ENCODE data around the gene COL27A1.

COL27A1 gene

GRCh38 chr9:114180696-114181606 lies 25.6 kb downstream of the COL27A1 start:
- H3K4me3 ChIP-seq (ENCODE audit: low read length), result no peak overlapping the region
- DNase-seq (ENCODE audit: low read depth), result no peak
- no peak for TF ChIP-seq CTCF (IDR thresholded peaks at IDR 0.05; ENCODE audit: insufficient read depth, low read depth, low read length, missing control alignments)

DNA sequence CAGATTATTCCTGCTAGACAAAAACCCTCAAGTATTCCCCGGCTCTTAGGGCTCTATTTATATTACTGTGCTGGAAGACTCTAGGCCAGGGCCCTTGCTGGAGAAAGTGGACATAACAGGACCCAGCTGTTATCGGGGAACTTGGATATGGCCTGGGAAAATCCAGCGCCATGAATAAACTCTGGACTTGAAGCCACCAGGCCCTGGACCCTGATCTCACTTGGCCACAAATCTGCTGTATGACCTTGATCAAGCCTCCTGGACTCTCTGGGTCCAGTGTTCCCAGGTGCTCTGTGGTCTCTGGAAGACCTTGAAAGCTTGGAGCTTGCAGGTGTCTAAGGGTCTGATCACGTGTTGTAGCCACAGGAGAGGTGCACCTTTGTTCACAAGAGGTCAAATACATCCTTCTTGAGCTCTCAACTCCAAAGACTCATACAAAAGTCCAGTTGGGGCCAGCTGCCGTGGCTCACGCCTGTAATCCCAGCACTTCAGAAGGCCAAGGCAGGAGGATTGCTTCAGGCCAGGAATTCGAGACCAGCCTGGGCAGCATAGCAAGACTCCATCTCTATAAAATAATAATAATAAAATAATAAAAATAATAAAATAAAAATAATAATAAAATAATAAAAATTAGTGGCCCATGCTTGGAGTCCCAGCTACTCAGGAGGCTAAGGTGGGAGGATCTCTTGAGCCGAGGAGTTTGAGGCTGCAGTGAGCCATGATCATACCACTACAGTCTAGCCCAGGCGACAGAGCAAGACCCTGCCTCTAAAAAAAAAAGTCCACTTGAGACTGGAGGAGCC lies 26.5 kb downstream of the COL27A1 start:
- TF ChIP-seq CTCF (IDR thresholded peaks at IDR 0.05; ENCODE audit: insufficient read depth, low read depth, low read length, missing control alignments), result no peak
- H3K4me3 ChIP-seq (ENCODE audit: low read length), result no peak overlapping the region
- DNase-seq (ENCODE audit: low read depth), result no peak

- no peak for TF ChIP-seq CTCF (IDR thresholded peaks at IDR 0.05; ENCODE audit: insufficient read depth, low read depth, low read length, missing control alignments)
- H3K4me3 ChIP-seq (ENCODE audit: low read length), result no peak overlapping the region
- no peak for DNase-seq (ENCODE audit: low read depth)
Measured at GRCh38 chr9:114183006-114183405, 27.7 kb downstream of the COL27A1 start.

- H3K4me3 ChIP-seq (ENCODE audit: low read length), result no peak overlapping the region
- no peak for DNase-seq (ENCODE audit: low read depth)
- no peak for TF ChIP-seq CTCF (IDR thresholded peaks at IDR 0.05; ENCODE audit: insufficient read depth, low read depth, low read length, missing control alignments)
Measured at GRCh38 chr9:114184071-114184470, 28.7 kb downstream of the COL27A1 start.

DNA sequence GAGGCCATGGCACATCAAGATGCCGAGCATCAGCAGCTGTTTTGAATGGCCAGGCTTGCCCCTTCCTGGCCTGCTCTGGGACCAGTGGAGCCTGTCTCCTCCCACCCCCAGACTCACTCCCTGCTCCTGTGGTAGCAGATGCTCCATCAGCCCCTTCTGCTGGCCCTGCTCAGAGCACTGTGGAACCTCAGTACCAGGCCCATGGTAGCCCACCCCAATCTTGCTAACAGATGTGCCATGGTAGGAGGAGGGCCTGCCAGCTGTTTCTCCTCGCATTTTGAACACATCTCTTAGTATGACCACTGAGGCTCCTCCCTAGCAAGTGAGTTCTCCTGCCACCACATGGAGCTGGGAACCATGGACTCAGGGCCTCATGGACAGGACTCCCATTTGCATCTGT lies 29.5 kb downstream of the COL27A1 start:
- DNase-seq (ENCODE audit: low read depth), result no peak
- no peak for TF ChIP-seq CTCF (IDR thresholded peaks at IDR 0.05; ENCODE audit: insufficient read depth, low read depth, low read length, missing control alignments)
- H3K4me3 ChIP-seq (ENCODE audit: low read length), result no peak overlapping the region

DNA sequence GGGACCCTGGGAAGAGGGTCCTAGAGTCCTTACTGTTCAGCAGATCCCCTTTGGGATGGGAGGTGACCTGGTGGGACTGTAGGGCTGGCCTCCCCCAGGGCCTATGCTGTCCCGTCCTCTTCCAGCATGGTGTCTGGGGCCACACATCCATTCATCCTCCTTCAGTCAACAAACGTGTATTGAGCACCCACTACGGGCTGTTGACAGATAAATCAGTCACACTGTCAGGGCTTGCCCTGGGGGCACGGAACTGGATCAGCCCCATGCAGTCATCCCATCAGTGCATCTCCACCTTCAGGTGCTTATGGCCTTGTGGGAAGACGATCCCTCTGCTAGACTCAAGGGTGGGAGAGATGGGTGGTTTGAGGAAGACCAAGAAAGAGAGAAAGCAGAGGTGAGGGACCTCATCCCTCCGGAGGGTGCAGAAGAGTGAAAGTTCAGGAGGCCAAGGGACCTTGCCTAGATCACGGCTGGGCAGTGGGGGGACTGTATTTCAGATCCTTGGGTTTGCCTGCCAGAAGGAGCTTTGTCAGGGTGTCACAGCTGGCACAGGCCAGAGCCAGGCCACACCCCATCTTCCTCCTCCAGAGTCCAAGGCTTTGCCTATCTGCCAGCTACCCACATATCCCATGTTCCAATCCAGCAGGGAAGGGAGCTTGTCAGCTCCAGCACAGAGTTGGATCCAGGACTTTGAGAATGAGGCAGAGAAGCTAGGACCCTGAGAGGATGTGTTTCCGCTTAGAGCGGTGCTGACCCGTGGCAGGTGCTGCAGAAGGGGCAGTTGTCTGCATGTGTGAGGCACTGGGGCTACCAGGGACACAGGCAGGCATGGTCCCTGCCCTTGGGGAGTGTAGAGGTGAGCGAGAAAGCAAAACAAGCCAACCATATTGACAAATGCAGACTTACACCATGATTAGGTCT lies 30.5 kb downstream of the COL27A1 start:
- no peak overlapping the region for H3K4me3 ChIP-seq (ENCODE audit: low read length)
- TF ChIP-seq CTCF (IDR thresholded peaks at IDR 0.05; ENCODE audit: insufficient read depth, low read depth, low read length, missing control alignments), result no peak
- peak; percentile 27 for DNase-seq (ENCODE audit: low read depth)

Measured in epithelial cell of esophagus (primary cell).